HG02981 (cell line): ENCODE measurements around the gene TGM2.

Experiments
- ATAC-seq: cut with Tn5 transposase; IDR thresholded peaks from one replicate; pipeline ENCODE4 v1.9.1; 2021; ENCODE audit warnings: mild to moderate bottlenecking, moderate library complexity; ENCODE audit not compliant: unreplicated experiment

The TGM2 gene

DNA sequence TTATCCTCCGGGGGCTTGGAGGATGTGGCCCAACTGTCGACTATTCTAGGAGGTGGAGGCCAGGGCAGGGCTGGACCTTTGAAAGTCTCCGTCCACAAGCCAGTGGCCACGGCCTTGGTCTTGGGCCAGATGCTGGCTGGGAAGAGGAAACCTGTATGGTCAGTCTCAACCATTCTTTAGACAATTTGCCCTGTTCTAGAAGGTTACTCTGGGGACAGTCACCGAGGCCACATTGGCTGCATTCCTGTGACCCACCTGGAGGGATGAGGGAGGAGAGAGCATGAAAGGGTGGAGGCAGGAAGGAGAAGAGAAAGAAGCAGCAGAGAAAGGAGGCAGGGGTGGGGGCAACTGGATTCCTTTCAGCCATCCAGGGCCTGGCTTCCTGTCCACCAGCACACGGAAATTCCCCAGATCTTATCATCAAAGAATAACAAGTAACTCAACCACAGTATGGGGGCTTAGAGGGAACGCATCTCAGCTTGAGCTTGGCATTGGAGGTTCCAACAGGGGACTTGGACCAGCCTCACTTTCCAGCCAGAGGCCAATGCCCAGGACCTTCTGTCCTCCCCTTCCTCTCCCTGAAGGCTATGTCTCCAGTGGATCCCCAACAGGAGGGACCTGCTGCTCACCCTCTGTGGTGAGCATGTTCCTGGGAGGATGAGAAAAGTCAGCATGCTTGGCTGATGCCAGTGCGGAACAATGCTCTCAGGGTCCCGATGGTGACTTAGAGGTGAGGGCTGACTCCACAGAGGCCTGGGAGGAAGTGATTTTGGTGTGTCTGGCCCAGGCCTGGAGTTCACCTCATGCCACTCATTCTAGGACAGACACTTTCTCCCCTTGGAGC is 30.4 kb downstream of the TGM2 start:
- no peak for ATAC-seq

- ATAC-seq: no peak
Measured at GRCh38 chr20:38133680-38134426, 31.2 kb downstream of the TGM2 start.

DNA sequence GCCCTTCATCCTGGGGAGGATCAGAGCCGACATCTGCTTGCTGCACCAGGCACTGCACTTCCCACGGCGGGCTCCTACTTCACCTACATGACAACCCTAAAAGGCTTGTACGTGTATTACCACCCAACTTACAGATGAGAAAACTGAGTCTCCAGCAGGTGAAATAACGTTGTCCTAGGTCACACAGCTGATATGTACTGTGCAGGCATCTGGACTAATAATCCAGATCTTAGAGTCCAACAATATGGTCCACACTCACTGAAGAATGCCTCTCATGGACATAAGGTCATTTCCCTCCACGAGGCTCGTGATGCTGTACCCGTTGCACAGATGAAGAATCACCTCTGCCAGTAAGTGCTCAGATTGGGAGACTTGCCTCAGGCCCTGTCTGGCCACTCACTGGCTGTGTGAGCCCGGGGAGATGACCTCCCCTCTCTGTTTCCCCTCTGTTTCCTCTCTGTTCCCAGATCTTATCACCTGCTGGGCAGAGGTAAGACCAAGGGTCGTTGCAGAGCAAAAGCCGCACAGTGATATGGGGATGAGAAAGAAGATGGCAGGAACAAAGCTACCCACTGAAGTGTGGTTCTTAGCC is 32.1 kb downstream of the TGM2 start:
- no peak for ATAC-seq

GRCh38 chr20:38132156-38132909 is 32.7 kb downstream of the TGM2 start:
- ATAC-seq: no peak

DNA sequence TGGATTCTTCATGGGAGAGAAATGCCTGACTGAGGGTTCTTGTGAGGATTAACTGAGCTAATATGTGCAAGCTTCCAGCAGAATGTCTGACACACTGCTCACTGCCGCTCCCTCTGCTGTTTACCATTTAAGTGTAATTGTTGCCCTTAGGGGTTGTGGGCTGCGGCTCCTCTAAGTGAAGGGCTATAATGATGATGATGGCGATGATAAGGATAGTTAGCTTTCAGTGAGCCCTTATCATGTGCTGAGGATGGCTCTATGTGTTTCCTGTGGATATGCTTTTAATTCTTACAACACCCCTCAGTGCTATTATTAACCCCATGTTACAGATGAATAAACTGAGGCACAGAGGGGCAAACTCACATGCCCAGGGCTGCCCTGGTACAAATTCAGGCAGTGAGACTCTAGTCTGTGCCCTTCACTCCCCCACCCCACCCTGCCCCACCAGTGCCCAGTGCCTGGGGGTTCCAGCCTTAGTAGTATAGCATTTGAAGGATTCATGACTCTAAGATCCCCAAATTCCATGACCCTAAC is 33.4 kb downstream of the TGM2 start:
- no peak for ATAC-seq

DNA sequence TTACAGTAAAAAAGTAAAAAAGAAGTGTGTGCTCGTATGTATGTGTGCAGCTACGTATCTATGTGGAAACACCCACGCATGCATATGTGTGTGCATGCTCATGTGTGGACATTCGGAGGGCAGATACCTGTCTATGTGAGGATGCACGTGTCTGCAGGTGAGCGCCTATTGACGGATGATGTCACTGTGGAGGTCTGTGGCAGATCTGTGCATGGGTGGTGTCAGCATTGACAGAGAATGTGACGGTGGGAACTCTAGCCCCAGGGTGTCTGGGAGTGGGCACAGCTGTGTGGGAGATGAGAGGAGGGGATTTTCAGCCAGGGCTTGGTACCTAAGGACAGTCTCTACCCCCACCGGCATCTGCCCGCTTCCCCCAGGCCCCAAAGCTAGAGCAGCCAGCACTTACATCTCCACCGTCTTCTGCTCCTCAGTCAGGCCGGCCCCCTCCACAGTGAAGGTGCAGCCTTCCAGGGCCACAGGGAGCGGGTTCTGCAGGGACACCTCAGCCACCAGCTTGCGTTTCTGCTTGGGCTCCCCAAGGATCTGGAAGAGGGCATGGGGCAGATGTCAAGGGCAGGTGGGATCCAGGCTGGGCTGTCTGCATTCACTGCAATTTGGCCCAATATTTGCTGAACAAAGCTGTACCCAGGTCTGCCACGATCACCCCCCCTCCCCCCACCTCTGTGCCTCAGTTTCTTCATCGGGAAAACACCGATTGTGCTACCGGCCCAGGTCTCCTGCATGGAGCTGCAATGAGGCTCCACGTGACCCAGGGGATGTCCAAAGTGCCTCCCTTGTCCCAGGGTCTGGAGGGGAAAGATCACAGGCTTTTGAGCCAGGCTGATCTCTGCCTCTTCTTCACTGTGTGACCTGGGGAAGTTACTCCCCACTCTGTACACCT is 34.1 kb downstream of the TGM2 start:
- ATAC-seq: no peak

DNA sequence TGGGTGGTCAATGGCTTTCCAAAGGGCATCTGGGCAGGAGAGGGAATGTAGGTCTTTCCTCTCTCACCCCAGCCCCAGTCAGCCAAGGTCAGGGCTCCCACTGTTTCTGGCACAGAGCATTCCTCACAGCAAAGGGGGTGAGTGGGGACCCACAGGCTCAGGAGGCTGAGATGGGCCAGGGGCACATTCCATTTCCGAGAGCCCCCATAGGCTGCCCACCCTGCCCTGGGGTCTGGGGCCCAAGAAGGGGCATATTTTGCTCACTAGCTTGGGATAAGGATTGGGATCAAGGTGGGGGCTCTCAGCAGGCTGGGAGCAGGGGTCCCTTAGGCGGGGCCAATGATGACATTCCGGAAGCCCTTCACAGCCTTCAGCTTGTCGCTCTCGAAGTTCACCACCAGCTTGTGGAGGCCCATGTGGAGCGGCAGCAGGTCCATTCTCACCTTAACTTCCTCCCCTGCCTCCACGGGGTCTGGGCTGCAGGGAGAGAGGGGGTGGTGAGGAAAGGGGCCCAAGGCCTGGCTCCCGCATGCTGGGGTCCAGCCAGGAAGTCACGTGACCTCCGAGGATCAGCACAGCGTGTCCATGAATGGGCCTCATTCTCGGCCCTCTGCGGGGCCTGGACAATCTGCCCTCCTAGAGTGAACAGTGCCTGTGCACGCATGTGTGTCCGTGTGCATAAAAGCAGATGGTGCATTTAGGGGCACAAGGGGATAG is 35.0 kb downstream of the TGM2 start:
- no peak for ATAC-seq

- ATAC-seq: no peak
Measured at GRCh38 chr20:38129248-38129865, 35.7 kb downstream of the TGM2 start.

DNA sequence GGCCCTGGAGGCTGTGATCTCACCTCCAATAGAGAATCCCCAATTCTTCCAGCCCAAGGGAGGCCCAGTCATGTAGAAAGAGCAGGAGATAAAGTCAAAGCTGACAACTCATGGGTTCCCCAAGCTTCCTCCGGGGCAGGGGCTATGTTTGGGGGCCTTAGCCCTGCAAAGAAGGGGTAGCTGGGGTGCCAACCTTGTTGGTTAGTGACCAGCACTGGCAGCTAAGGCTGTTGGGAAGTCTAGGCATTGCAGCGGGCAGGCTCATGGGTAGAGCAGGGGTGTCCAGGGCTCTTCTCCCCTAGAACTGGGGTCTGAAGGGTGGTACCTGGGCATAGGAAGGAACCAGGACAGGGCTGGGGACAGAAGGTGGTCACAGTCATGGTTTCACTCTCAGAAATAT is 36.4 kb downstream of the TGM2 start:
- ATAC-seq: no peak

DNA sequence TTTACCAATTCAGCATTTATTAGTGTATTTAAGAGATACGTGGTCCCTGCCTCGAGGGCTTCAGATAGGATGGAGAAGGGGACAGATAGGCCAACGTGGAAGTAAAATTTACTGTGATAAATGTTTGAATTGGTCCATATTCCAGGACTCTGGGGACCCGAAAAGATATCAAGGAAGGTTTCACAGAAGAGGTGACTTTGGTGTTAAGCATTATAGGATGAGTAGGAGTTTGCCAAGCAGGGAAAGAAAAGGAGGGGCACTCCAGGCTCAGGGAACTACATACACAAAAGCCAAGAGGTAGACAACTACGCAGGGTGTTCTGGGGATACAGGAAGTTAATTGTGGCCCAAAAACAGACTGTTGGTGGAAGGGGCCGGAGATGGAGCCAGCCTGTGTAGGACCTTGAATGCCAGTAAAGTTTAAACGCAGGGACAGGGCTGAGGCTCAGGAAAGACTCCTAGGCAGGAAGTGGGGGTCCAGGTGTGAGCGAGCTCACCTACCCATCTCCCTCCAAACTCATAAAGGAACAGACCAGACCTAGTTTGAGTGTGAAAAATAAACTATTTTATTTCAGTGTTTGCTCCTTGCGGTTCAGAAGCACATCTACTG is 37.0 kb downstream of the TGM2 start:
- ATAC-seq: no peak

- ATAC-seq: no peak
Measured at GRCh38 chr20:38126932-38127621, 38.0 kb downstream of the TGM2 start.

DNA sequence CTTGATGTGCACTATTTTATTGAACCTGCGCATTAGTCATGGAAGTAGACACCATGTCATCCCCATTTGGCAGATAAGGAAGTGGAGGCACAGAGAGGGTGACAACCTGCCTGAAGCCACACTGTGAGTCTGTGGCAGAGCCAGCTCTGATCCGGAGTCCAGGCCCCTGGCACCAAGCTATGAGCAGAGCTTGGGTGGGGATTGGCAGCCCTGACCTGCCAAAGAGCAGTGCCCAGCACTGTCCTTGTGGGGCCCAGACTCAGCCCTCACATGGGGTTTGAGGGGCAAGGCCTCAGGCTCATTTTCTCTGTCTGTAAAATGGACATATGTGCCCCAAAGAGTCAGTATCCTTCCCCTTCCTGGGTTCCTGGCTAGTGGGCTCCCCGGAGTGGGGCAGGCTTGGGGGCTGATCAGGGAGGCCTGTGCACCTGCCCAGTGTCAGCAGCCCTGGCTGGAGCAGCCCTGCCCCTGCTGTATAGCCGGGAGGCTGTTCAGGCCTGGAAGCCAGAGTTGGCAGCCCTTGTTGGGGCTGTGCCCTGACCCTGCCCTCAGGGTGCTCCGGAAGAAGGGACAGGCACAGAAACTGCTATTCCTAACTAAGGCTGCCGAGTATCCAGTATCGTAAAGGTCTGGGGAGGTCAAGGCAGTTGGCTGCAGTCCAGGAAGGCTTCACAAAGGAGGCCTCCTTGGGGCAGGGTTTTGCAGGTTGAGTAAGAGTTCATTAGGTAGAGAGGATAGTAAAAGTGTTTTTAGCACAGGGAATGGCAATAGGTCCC is 38.7 kb downstream of the TGM2 start:
- ATAC-seq: no peak

- no peak for ATAC-seq
Measured at GRCh38 chr20:38125157-38126056, 39.7 kb downstream of the TGM2 start.

GRCh38 chr20:38123021-38123587 is 42.0 kb downstream of the TGM2 start:
- ATAC-seq: no peak

- ATAC-seq: no peak
Measured at GRCh38 chr20:38121741-38122140, 43.3 kb downstream of the TGM2 start.

- no peak for ATAC-seq
Measured at GRCh38 chr20:38120625-38120988, 44.5 kb downstream of the TGM2 start.
